Trophoblast cell (in vitro differentiated cells and primary cell): ENCODE results near the gene TENM4.

Source experiments
- DNase-seq, 2 donors: peaks; one replicate each; pipeline ENCODE4 v3.0.0-alpha.2; 2016
- H2AFZ ChIP-seq: 2 replicates; pipeline ENCODE4 v1.6.1; 2013; ENCODE audit warnings: low read length, moderate library complexity, mild to moderate bottlenecking; ENCODE audit not compliant: insufficient read depth, poor library complexity
- H2AK5ac ChIP-seq: 2 replicates; pipeline ENCODE4 v1.6.1; 2013; ENCODE audit warnings: mild to moderate bottlenecking, low read length
- H2BK120ac ChIP-seq: 2 replicates; pipeline ENCODE4 v1.6.1; 2013; ENCODE audit warnings: low read length, mild to moderate bottlenecking, moderate library complexity; ENCODE audit not compliant: insufficient read depth, poor library complexity
- H2BK12ac ChIP-seq: 2 replicates; pipeline ENCODE4 v1.6.1; 2013; ENCODE audit warnings: mild to moderate bottlenecking, low read length, moderate library complexity
- H2BK5ac ChIP-seq: 2 replicates; pipeline ENCODE4 v1.6.1; 2013; ENCODE audit warnings: low read length, low read depth, moderate library complexity, mild to moderate bottlenecking; ENCODE audit not compliant: poor library complexity
- H3K14ac ChIP-seq: 2 replicates; pipeline ENCODE4 v1.6.1; 2013; ENCODE audit warnings: mild to moderate bottlenecking, low read length
- H3K18ac ChIP-seq: 2 replicates; pipeline ENCODE4 v1.6.1; 2013; ENCODE audit warnings: mild to moderate bottlenecking, low read length
- H3K23ac ChIP-seq: 2 replicates; pipeline ENCODE4 v1.6.1; 2013; ENCODE audit warnings: low read length
- H3K27ac ChIP-seq: 2 replicates; pipeline ENCODE4 v1.5.1; 2013; ENCODE audit warnings: low read depth, mild to moderate bottlenecking, inconsistent platforms, low read length, moderate library complexity
- H3K27me3 ChIP-seq: 2 replicates; pipeline ENCODE4 v1.6.1; 2013; ENCODE audit warnings: inconsistent platforms, mild to moderate bottlenecking, low read length, moderate library complexity; ENCODE audit not compliant: insufficient read depth
- H3K36me3 ChIP-seq, 2 experiments: 1 replicate in 1 of 2; 2 replicates in 1 of 2; pipeline ENCODE4 v1.6.1; 2013; ENCODE audit warnings: low read length in 2 of 2, mild to moderate bottlenecking in 2 of 2, moderate library complexity in 1 of 2; ENCODE audit not compliant: insufficient read depth in 2 of 2, control insufficient read depth in 1 of 2
- H3K4ac ChIP-seq: 2 replicates; pipeline ENCODE4 v1.6.1; 2013; ENCODE audit warnings: low read depth, mild to moderate bottlenecking, low read length, moderate library complexity
- H3K4me1 ChIP-seq, 2 experiments: 1 replicate in 1 of 2; 2 replicates in 1 of 2; pipeline ENCODE4 v1.6.1; 2013; ENCODE audit warnings: low read length in 2 of 2, mild to moderate bottlenecking in 2 of 2, moderate library complexity in 1 of 2; ENCODE audit not compliant: insufficient read depth in 2 of 2, control insufficient read depth in 1 of 2
- H3K4me2 ChIP-seq: 2 replicates; pipeline ENCODE4 v1.6.1; 2013; ENCODE audit warnings: inconsistent platforms, mild to moderate bottlenecking, low read length, moderate library complexity
- H3K4me3 ChIP-seq: 2 replicates; pipeline ENCODE4 v1.5.1; 2013; ENCODE audit warnings: mild to moderate bottlenecking, low read depth, low read length, inconsistent platforms
- H3K79me1 ChIP-seq: one replicate; pipeline ENCODE4 v1.6.1; 2013; ENCODE audit warnings: low read length
- H3K79me2 ChIP-seq: 2 replicates; pipeline ENCODE4 v1.6.1; 2013; ENCODE audit warnings: low read length, mild to moderate bottlenecking; ENCODE audit not compliant: control insufficient read depth, insufficient read depth, poor library complexity
- H3K9ac ChIP-seq: 2 replicates; pipeline ENCODE4 v1.6.1; 2013; ENCODE audit warnings: mild to moderate bottlenecking, low read length
- H3K9me3 ChIP-seq: 2 replicates; pipeline ENCODE4 v1.6.1; 2013; ENCODE audit warnings: low read depth, mild to moderate bottlenecking, control low read depth, inconsistent platforms, low read length; ENCODE audit not compliant: insufficient read depth
- H4K12ac ChIP-seq: 2 replicates; pipeline ENCODE4 v1.6.1; 2013; ENCODE audit warnings: low read depth, mild to moderate bottlenecking, low read length, moderate library complexity
- H4K8ac ChIP-seq: 2 replicates; pipeline ENCODE4 v1.6.1; 2013; ENCODE audit warnings: low read depth, mild to moderate bottlenecking, low read length, moderate library complexity
- H4K91ac ChIP-seq: one replicate; pipeline ENCODE4 v1.6.1; 2013; ENCODE audit warnings: low read depth, mild to moderate bottlenecking, low read length, moderate library complexity
- WGBS: extraction: QIAGEN DNeasy Blood & Tissue Kit; methylation state at CpG from one replicate; pipeline ENCODE4 v1.1.7; 2013; ENCODE audit warnings: missing lambda C conversion rate; ENCODE audit not compliant: insufficient read length, insufficient coverage; ENCODE audit errors: extremely low coverage; 5-methylcytosine and 5-hydroxymethylcytosine counted together

Gene TENM4

DNA sequence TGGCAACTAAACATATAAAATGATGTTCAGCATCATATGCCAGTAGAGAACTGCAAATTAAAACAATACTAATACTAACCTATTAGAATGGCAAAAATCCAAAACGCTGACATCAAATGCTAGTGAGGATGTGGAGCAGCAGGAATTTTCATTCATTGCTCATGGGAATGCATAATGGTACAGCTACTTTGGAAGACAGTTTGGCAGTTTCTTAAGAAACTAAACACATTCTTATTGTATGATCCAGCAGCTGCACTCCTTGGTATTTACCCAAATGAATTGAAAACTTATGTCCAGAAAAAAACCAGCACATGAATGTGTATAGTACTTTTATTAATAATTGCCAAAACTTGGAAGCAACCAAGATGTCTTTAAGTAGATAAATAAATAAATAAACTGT is 258.0 kb downstream of the TENM4 start:
- Histone ChIP-seq H3K36me3 (no peaks in the 10 kb centered on the region), H4K91ac (no peak overlapping the region), H3K4me3 (no peak overlapping the region), H3K79me1 (no peaks in the 10 kb centered on the region), H3K27me3 (no peaks in the 10 kb centered on the region), H3K23ac (no peak overlapping the region), H3K18ac (no peak overlapping the region), H3K27ac (no peak overlapping the region), H3K4me1 (no peaks in the 10 kb centered on the region), H2AFZ (no peak overlapping the region), H3K9ac (no peak overlapping the region), H2BK5ac (no peak overlapping the region), H3K14ac (no peak overlapping the region), H4K8ac (no peak overlapping the region), H2BK12ac (no peak overlapping the region), H2AK5ac (no peak overlapping the region), H4K12ac (no peak overlapping the region), H2BK120ac (no peak overlapping the region), H3K4me2 (no peak overlapping the region), H3K79me2 (no peaks in the 10 kb centered on the region), H3K4ac (no peak overlapping the region), H3K9me3 (no peaks in the 10 kb centered on the region)
- no CpG with 5 or more reads among the region's 1 CpG for WGBS
- peak; percentile 33 to 82 for DNase-seq

DNA sequence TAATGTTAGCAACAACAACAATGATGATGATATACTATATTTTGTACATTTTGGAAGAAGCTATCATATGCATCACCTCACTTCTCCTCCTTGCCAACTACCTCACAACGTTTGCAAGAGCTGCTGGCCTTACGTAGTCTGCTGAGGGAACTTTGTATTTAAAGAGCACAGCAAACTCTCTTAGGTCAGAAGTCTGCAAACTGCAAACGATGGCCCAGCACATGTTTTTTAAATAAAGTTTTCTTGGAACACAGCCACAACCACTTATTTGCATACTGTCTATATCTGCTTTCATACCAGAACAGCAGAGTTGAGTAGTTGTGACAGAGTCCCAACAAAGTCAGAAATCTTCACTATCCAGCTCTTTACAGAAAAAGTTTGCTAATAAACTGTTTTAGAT is 261.7 kb downstream of the TENM4 start:
- H2AFZ ChIP-seq: no peak overlapping the region
- no peak overlapping the region for H3K9ac ChIP-seq
- no peaks in the 10 kb centered on the region for H3K79me1 ChIP-seq
- no peak overlapping the region for H3K23ac ChIP-seq
- H3K27me3 ChIP-seq: no peaks in the 10 kb centered on the region
- no peak overlapping the region for H3K14ac ChIP-seq
- peaks cover 4 to 5% of the 10 kb centered on the region in 2 experiments for H3K4me1 ChIP-seq
- no peak overlapping the region for H3K4me3 ChIP-seq
- H2BK12ac ChIP-seq: no peak overlapping the region
- no peak overlapping the region for H2AK5ac ChIP-seq
- no peak overlapping the region for H2BK5ac ChIP-seq
- DNase-seq: no peak
- H3K18ac ChIP-seq: no peak overlapping the region
- no CpG with 5 or more reads among the region's 3 CpGs for WGBS
- H3K9me3 ChIP-seq: peaks cover 1% of the 10 kb centered on the region
- no peaks in the 10 kb centered on the region for H3K36me3 ChIP-seq
- H4K12ac ChIP-seq: no peak overlapping the region
- no peak overlapping the region for H3K27ac ChIP-seq
- H3K4me2 ChIP-seq: no peak overlapping the region
- H2BK120ac ChIP-seq: no peak overlapping the region
- H4K8ac ChIP-seq: no peak overlapping the region
- no peaks in the 10 kb centered on the region for H3K79me2 ChIP-seq
- no peak overlapping the region for H3K4ac ChIP-seq
- H4K91ac ChIP-seq: no peak overlapping the region

DNA sequence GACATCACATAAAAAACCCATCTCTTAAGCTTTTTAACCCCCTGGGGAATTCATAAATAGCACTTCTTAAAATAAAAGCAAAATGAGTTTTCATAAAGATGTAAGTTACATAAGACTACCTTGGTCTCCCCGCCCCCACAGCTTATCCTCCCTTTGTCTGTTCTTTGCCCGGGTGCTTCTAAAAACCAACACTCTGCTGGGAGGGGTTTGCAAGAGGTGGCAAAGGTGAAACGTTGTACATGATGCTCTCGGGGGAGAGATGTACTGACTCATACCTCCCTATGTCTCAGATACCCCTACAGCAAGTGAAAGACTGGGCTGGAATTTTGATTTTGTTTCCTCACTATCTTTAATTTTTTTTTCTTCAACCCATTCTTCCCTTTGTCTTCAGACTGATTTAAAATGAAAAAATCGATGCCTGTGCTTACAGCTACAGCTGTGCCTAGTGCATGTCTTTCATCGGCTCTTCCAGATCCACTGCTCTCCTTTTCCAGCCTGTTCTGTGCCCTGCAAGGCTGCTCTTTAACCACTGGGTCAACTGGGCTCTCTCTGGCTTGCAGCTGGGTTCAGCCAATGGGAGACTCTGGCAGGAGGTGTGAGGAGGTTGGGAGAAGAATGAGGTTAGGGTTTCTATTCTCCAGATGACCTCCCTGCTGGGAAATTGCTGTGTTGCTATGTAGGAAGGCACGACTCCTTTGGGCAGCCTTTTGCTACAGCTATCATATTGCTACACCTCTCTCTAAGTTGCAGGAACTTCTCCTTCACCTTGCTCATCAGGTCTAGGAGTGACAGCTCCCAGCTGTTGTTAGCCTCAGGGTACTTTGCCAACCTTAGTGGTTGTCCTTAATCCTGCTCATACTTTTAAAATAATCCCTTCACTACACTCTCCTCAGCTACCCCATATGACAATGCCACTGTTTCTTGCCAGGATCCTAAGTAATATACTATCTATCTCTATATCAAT is 266.5 kb downstream of the TENM4 start:
- Histone ChIP-seq H3K4ac (no peak overlapping the region), H3K4me2 (no peak overlapping the region), H3K9ac (no peak overlapping the region), H2BK120ac (no peak overlapping the region), H3K4me3 (no peak overlapping the region), H2BK5ac (peak overlapping the region; percentile 48), H2AK5ac (no peak overlapping the region), H3K27ac (no peak overlapping the region), H4K8ac (no peak overlapping the region), H2BK12ac (peak overlapping the region; percentile 47), H2AFZ (no peak overlapping the region), H4K12ac (no peak overlapping the region), H3K18ac (no peak overlapping the region), H3K23ac (no peak overlapping the region), H3K4me1 (peaks cover 9% of the 10 kb centered on the region in 2 experiments), H3K79me2 (peaks cover under 1% of the 10 kb centered on the region), H4K91ac (no peak overlapping the region), H3K14ac (no peak overlapping the region), H3K79me1 (peaks cover 4% of the 10 kb centered on the region), H3K36me3 (no peaks in the 10 kb centered on the region), H3K9me3 (peaks cover 1% of the 10 kb centered on the region), H3K27me3 (no peaks in the 10 kb centered on the region)
- peak in 1 of 2 donors; percentile 54 for DNase-seq
- WGBS: no CpG with 5 or more reads among the region's 7 CpGs

DNA sequence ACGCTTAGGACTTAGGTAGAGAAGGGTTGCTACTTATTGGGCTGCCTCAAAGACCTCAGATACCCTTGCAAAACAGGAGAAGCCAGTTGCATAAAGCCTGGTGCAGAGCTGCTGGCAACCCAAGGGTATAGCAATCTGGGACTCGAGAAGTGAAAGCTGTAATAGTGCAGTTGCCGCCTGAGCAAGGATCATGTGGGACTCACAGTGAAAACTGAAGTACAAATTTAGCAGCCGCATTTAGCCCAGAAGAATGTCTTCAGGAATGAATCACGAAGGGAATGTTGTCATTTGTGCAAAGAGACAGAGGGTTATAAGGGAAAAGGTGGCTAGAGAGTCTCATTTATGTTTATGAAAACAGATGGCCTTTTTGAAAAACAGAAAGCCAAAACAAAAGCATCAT is 267.2 kb downstream of the TENM4 start:
- Histone ChIP-seq H3K4me3 (no peak overlapping the region), H3K27me3 (no peaks in the 10 kb centered on the region), H3K27ac (no peak overlapping the region), H3K36me3 (no peaks in the 10 kb centered on the region), H2BK120ac (no peak overlapping the region), H3K14ac (no peak overlapping the region), H4K91ac (no peak overlapping the region), H3K23ac (no peak overlapping the region), H3K9me3 (peaks cover 1% of the 10 kb centered on the region), H2AFZ (no peak overlapping the region), H3K4ac (no peak overlapping the region), H3K9ac (no peak overlapping the region), H4K12ac (no peak overlapping the region), H4K8ac (no peak overlapping the region), H3K4me2 (no peak overlapping the region), H3K79me1 (peaks cover 11% of the 10 kb centered on the region), H3K4me1 (peaks cover 15 to 16% of the 10 kb centered on the region in 2 experiments), H2AK5ac (no peak overlapping the region), H2BK5ac (no peak overlapping the region), H2BK12ac (peak overlapping the region; percentile 30), H3K79me2 (peaks cover 3% of the 10 kb centered on the region), H3K18ac (no peak overlapping the region)
- no CpG with 5 or more reads among the region's 5 CpGs for WGBS
- DNase-seq: peak; percentile 82 to 90
